K562 (cell line): Measurements from ENCODE around the gene ONECUT1. TPM values are rescaled to one million over a fixed set of nuclear protein-coding genes. Genes with fewer than 3 reads are reported as not detected.

Source experiments
- ATAC-seq: fragments of 200-7000 bp; cut with Tn5 transposase; 3 replicates; pipeline ENCODE4 v1.9.1; 2020; ENCODE audit warnings: moderate library complexity
- BruUV-seq: library from RNA; stranded (reverse); fragments of 400-500 nt; replicated peaks from 2 replicates; lab custom pipeline; 2021; lab: Mats Ljungman, UMichigan
- CTCF ChIA-PET: fragments of 300-600 bp; formaldehyde crosslinking; extraction: SDS; loops from one replicate; lab custom pipeline; 2021; ENCODE audit warnings: low intra/inter-chr PET ratio; lab: Yijun Ruan, JAX
- POLR2A ChIA-PET: fragments of 300-600, 350-650 bp; sonication (Branson Sonifier 250); formaldehyde crosslinking; extraction: SDS; loops from one replicate; lab custom pipeline; 2021; ENCODE audit warnings: antibody characterized with exemption, inconsistent platforms; lab: Yijun Ruan, JAX
- DNase-seq, 4 experiments: peaks; one replicate each; pipeline versions ENCODE4 v3.0.0 to v3.0.0-alpha.2; 2011 to 2018; ENCODE audit warnings: low spot score in 3 of 4, mixed read lengths in 3 of 4; ENCODE audit errors: extremely low read depth in 1 of 4
- FAIRE-seq: peaks from 2 replicates; lab custom pipeline; 2011; peaks lifted over from hg19 to GRCh38; lab: Jason Lieb, UNC
- H2AFZ ChIP-seq: 2 replicates; pipeline ENCODE4 v1.6.0; 2011; ENCODE audit warnings: low read depth, low read length, control low read depth, inconsistent platforms
- H3K27ac ChIP-seq: fragments of 200-600 bp; 3 replicates; pipeline ENCODE4 v1.8.0; 2011; ENCODE audit warnings: low read depth, mild to moderate bottlenecking, control low read depth, inconsistent platforms, low read length, moderate library complexity, mixed read lengths; ENCODE audit errors: extremely low read depth
- H3K27me3 ChIP-seq, 2 experiments: fragments of 300-600 bp in 1 of 2; 2 replicates in 1 of 2; 3 replicates in 1 of 2; pipeline versions ENCODE4 v1.6.0 to v1.8.0; 2011; ENCODE audit warnings: inconsistent platforms in 2 of 2, low read length in 2 of 2, mild to moderate bottlenecking in 1 of 2, mixed read lengths in 1 of 2, moderate library complexity in 1 of 2; ENCODE audit not compliant: control insufficient read depth in 2 of 2, insufficient read depth in 2 of 2
- H3K36me3 ChIP-seq: fragments of 300-600 bp; 3 replicates; pipeline ENCODE4 v1.8.0; 2011; ENCODE audit warnings: mild to moderate bottlenecking, low read length, inconsistent platforms; ENCODE audit not compliant: control insufficient read depth, insufficient read depth
- H3K4me1 ChIP-seq, 2 experiments: fragments of 200-600 bp in 1 of 2; replicated peaks in 1 of 2; 2 replicates in 1 of 2; 3 replicates in 1 of 2; pipeline versions ENCODE4 v1.5.1 to v1.8.0; 2011; ENCODE audit warnings: inconsistent platforms in 2 of 2, low read length in 2 of 2, mild to moderate bottlenecking in 1 of 2, mixed read lengths in 1 of 2, moderate library complexity in 1 of 2; ENCODE audit not compliant: control insufficient read depth in 2 of 2, insufficient read depth in 2 of 2
- H3K4me2 ChIP-seq: 2 replicates; pipeline ENCODE4 v1.6.1; 2011; ENCODE audit warnings: low read length, control low read depth, inconsistent platforms, mixed read lengths; ENCODE audit not compliant: insufficient read depth
- H3K4me3 ChIP-seq: fragments of 200-600 bp; sonication (generic), shearing (Covaris generic); 2 replicates; pipeline ENCODE4 v1.5.1; 2016; ENCODE audit warnings: control low read depth, inconsistent platforms
- H3K79me2 ChIP-seq: fragments of 200-600 bp; 3 replicates; pipeline ENCODE4 v1.8.0; 2011; ENCODE audit warnings: low read length, inconsistent platforms; ENCODE audit not compliant: control insufficient read depth, insufficient read depth
- H3K9ac ChIP-seq, 2 experiments: 2 replicates each; pipeline versions ENCODE4 v1.6.0 to v1.6.1; 2011; ENCODE audit warnings: low read depth in 2 of 2, low read length in 2 of 2, control low read depth in 1 of 2, inconsistent platforms in 1 of 2, mild to moderate bottlenecking in 1 of 2, mixed read lengths in 1 of 2; ENCODE audit not compliant: insufficient read depth in 1 of 2
- H3K9me1 ChIP-seq: one replicate; pipeline ENCODE4 v1.6.0; 2011; ENCODE audit warnings: inconsistent platforms, mild to moderate bottlenecking, low read length, moderate library complexity; ENCODE audit not compliant: control insufficient read depth, insufficient read depth
- H3K9me3 ChIP-seq: replicated peaks from 2 replicates; pipeline ENCODE4 v1.5.1; 2011; ENCODE audit warnings: low read depth, low read length, inconsistent platforms; ENCODE audit not compliant: control insufficient read depth, insufficient read depth
- H4K20me1 ChIP-seq: replicated peaks from 2 replicates; pipeline ENCODE4 v1.6.1; 2011; ENCODE audit warnings: low read length, inconsistent platforms, mixed read lengths; ENCODE audit not compliant: control insufficient read depth, insufficient read depth
- CREBBP ChIP-seq: IDR thresholded peaks from one replicate; pipeline ENCODE4 v1.6.1; 2012; ENCODE audit warnings: low read depth, mild to moderate bottlenecking, control low read depth, inconsistent platforms, low read length
- CTCFL ChIP-seq: IDR thresholded peaks from 2 replicates; pipeline ENCODE4 v1.6.1; 2011; ENCODE audit warnings: borderline replicate concordance, low read depth, mild to moderate bottlenecking, moderate library complexity, low read length; ENCODE audit not compliant: insufficient read depth, poor library complexity, severe bottlenecking
- ELF1 ChIP-seq: fragments of 200-800 bp; sonication (Bioruptor generic); IDR thresholded peaks from 2 replicates; pipeline ENCODE4 v1.6.1; 2016; ENCODE audit warnings: missing genetic modification characterization, missing compliant biosample characterization
- GMEB1 ChIP-seq: fragments of 250-450 bp; sonication (Bioruptor Pico); IDR thresholded peaks from 2 replicates; pipeline ENCODE4 v1.4.0; 2020; ENCODE audit warnings: mild to moderate bottlenecking
- HDAC8 ChIP-seq: fragments of 450-650 bp; IDR thresholded peaks from 2 replicates; pipeline ENCODE4 v1.6.1; 2016; ENCODE audit warnings: mild to moderate bottlenecking, missing genetic modification characterization, moderate library complexity, missing compliant biosample characterization
- ILK ChIP-seq: fragments of 450-650 bp; IDR thresholded peaks from 2 replicates; pipeline ENCODE4 v1.6.1; 2016; ENCODE audit warnings: missing genetic modification characterization, low read depth, mild to moderate bottlenecking, missing compliant biosample characterization, moderate library complexity, borderline replicate concordance
- PCBP2 ChIP-seq: fragments of 200-400 bp; formaldehyde crosslinking; IDR thresholded peaks from 2 replicates; pipeline ENCODE4 v1.6.1; 2018; ENCODE audit warnings: low read length, low read depth, mild to moderate bottlenecking, moderate library complexity; ENCODE audit not compliant: poor library complexity, severe bottlenecking
- TAF1 ChIP-seq: IDR thresholded peaks from 2 replicates; pipeline ENCODE4 v1.6.1; 2011; ENCODE audit warnings: mild to moderate bottlenecking, low read length, moderate library complexity; ENCODE audit not compliant: insufficient read depth, control insufficient read depth, severe bottlenecking; ENCODE audit errors: extremely low read depth
- TAF7 ChIP-seq: fragments of 450-650 bp; IDR thresholded peaks from 2 replicates; pipeline ENCODE4 v1.6.1; 2016; ENCODE audit warnings: missing genetic modification characterization, missing compliant biosample characterization
- ZFP91 ChIP-seq: sonication (generic); formaldehyde crosslinking; IDR thresholded peaks from 2 replicates; pipeline ENCODE4 v1.8.0; 2022; ENCODE audit warnings: mild to moderate bottlenecking, missing genetic modification reagents
- ZNF511 ChIP-seq: sonication (generic); formaldehyde crosslinking; IDR thresholded peaks from 2 replicates; pipeline ENCODE4 v1.8.0; 2022; ENCODE audit warnings: mild to moderate bottlenecking, missing genetic modification reagents
- ZNF785 ChIP-seq: fragments of 250-450 bp; sonication (Bioruptor Pico); IDR thresholded peaks from 2 replicates; pipeline ENCODE4 v1.4.0; 2020; ENCODE audit warnings: mild to moderate bottlenecking
- WGBS: fragments of 100-300 bp; shearing (Covaris generic); methylation state at CpG from one replicate; pipeline ENCODE4 v1.1.6; 2016; ENCODE audit warnings: low coverage, mixed read lengths; ENCODE audit not compliant: insufficient coverage; ENCODE audit errors: missing lambda C conversion rate; 5-methylcytosine and 5-hydroxymethylcytosine counted together
- in situ Hi-C: fragments of 300-500 bp; cut with MboI; formaldehyde crosslinking; loops from 4 replicates; pipeline ENCODE4 v1.15.0; 2018; ENCODE audit warnings: inconsistent platforms, mixed read lengths
- intact Hi-C: fragments of 100-400 bp; cut with micrococcal nuclease; formaldehyde crosslinking; loops from 2 replicates; pipeline ENCODE4 v1.14.2; 2022
- polyA plus RNA-seq, 8 experiments: library from polyadenylated mRNA; depleted of rRNA in 4 of 8; stranded (reverse) in 5 of 8; unstranded in 3 of 8; fragments of >200 nt; fragmentation: Nextera tagmentation in 2 of 8; fragmentation: Illumina TruSeq in 1 of 8; extraction: Ambion mirVana in 2 of 8; extraction: Trizol in 1 of 8; gene quantifications; 2 replicates each; pipeline versions ENCODE4 v1.2.1 to v1.2.3, GENCODE V29; 2011 to 2014; ENCODE audit warnings: inconsistent platforms in 1 of 8, missing spikeins in 1 of 8
- total RNA-seq, 7 experiments: library from RNA; depleted of rRNA in 6 of 7; stranded (reverse); fragments of >200 nt in 6 of 7; fragmentation: Illumina TruSeq in 2 of 7; extraction: Trizol in 2 of 7; gene quantifications; 2 replicates each; pipeline versions ENCODE4 v1.2.1 to v1.2.3, GENCODE V29; 2011 to 2021; ENCODE audit warnings: low replicate concordance in 1 of 7

ONECUT1 gene
- total and polyA plus RNA-seq, 9 of the 15 experiments (the other 6 are each of a cell fraction or from before 2014, with no cell fraction given): not detected

- TF ChIP-seq GMEB1: no peak
- TF ChIP-seq ZNF511 (CRISPR knock-in tag): no peak
- TF ChIP-seq ZNF785: no peak
- TF ChIP-seq ZFP91 (CRISPR knock-in tag): no peak
- TF ChIP-seq, all 486 proteins: peak for 0
These were observed 2.5 kb downstream of the ONECUT1 start (continued) for GRCh38 chr15:52787549-52788098.

- no peaks in the 10 kb centered on the region for H3K9me1 ChIP-seq
- POLR2A ChIA-PET: interaction anchor here (0.7 to 1.2 kb wide), 2 partner anchors 11 kb away, joined by 3 to 4 read pairs; no protein-coding TSS in a partner anchor
- no peak overlapping the region for H3K9ac ChIP-seq
- no peaks in the 10 kb centered on the region for H4K20me1 ChIP-seq
- in situ Hi-C loops (no loop called here), intact Hi-C loops (no loop called here)
- peaks cover 3 to 38% of the 10 kb centered on the region in 2 experiments; a peak in 3 of 5 replicates for H3K27me3 ChIP-seq
- peaks cover 0 to 33% of the 10 kb centered on the region in 2 experiments; a peak in 2 of 5 replicates for H3K4me1 ChIP-seq
- BruUV-seq: no TSS peak
- FAIRE-seq (no peak), ATAC-seq (no peak), DNase-seq (no peak)
- no peak overlapping the region for H3K4me2 ChIP-seq
- WGBS: 17% methylated on average over 19 of the region's 24 CpGs
- no peaks in the 10 kb centered on the region for H3K9me3 ChIP-seq
- H3K4me3 ChIP-seq: no peak overlapping the region
- no peak overlapping the region for H2AFZ ChIP-seq
- H3K79me2 ChIP-seq: no peaks in the 10 kb centered on the region
- no peaks in the 10 kb centered on the region for H3K36me3 ChIP-seq
- CTCF ChIA-PET: no interaction called here
- no peak overlapping the region for H3K27ac ChIP-seq
- no peak for TF ChIP-seq CTCFL
- no peak for TF ChIP-seq TAF7 (tag)
- TF ChIP-seq HDAC8: no peak
- TF ChIP-seq ELF1: no peak
- no peak for TF ChIP-seq PCBP2
- no peak for TF ChIP-seq CREBBP
- TF ChIP-seq ZNF511 (CRISPR knock-in tag): no peak
- TF ChIP-seq TAF1: no peak
- TF ChIP-seq ILK (tag): no peak
These were observed 3.0 kb downstream of the ONECUT1 start for GRCh38 chr15:52787123-52787503.
